Neural cell (in vitro differentiated cells): ENCODE results near the gene MSANTD2. TPM values are rescaled to one million over a fixed set of nuclear protein-coding genes. Genes with fewer than 3 reads are reported as not detected.

Experiments used
- H2AFZ ChIP-seq: fragments of 200-600, 300-800 bp; sonication (generic), shearing (Covaris generic); 2 replicates; pipeline ENCODE4 v1.6.0; 2014; ENCODE audit warnings: low read depth, mild to moderate bottlenecking, antibody characterized with exemption, low read length, moderate library complexity
- H3F3A ChIP-seq: fragments of 200-600 bp; shearing (Covaris generic); 2 replicates; pipeline ENCODE4 v1.6.1; 2016; ENCODE audit warnings: mild to moderate bottlenecking, moderate library complexity, mixed read lengths, antibody characterized with exemption, low read length; ENCODE audit not compliant: insufficient read depth, poor library complexity, severe bottlenecking
- H3K27ac ChIP-seq: fragments of 200-600, 300-800 bp; sonication (generic), shearing (Covaris generic); 2 replicates; pipeline ENCODE4 v1.5.1; 2014; ENCODE audit warnings: mild to moderate bottlenecking, low read length, moderate library complexity
- H3K27me3 ChIP-seq: fragments of 300-800, 200-600 bp; sonication (generic), shearing (Covaris generic); 2 replicates; pipeline ENCODE4 v1.6.0; 2014; ENCODE audit warnings: mild to moderate bottlenecking, low read depth, low read length, moderate library complexity; ENCODE audit not compliant: insufficient read depth
- H3K36me3 ChIP-seq: fragments of 300-800, 200-600 bp; sonication (generic), shearing (Covaris generic); 2 replicates; pipeline ENCODE4 v1.5.1; 2014; ENCODE audit warnings: mild to moderate bottlenecking, antibody characterized with exemption, low read length, moderate library complexity; ENCODE audit not compliant: insufficient read depth
- H3K4me2 ChIP-seq: fragments of 300-800, 200-600 bp; sonication (generic), shearing (Covaris generic); 2 replicates; pipeline ENCODE4 v1.6.0; 2014; ENCODE audit warnings: mild to moderate bottlenecking, low read length
- H3K4me3 ChIP-seq: fragments of 300-800, 200-600 bp; sonication (generic), shearing (Covaris generic); 2 replicates; pipeline ENCODE4 v1.5.1; 2014; ENCODE audit warnings: mild to moderate bottlenecking, low read length, moderate library complexity
- H3K79me2 ChIP-seq: fragments of 200-600 bp; shearing (Covaris generic); replicated peaks from 2 replicates; pipeline ENCODE4 v1.6.0; 2014; ENCODE audit warnings: mild to moderate bottlenecking, low read length, moderate library complexity; ENCODE audit not compliant: insufficient read depth
- H3K9ac ChIP-seq: fragments of 300-800, 200-600 bp; sonication (generic), shearing (Covaris generic); 2 replicates; pipeline ENCODE4 v1.6.1; 2016; ENCODE audit warnings: mild to moderate bottlenecking, low read length, mixed read lengths
- H3K9me2 ChIP-seq: fragments of 200-600 bp; shearing (Covaris generic); 2 replicates; pipeline ENCODE4 v1.6.1; 2016; ENCODE audit warnings: mild to moderate bottlenecking, low read length, mixed read lengths; ENCODE audit not compliant: insufficient read depth
- H3K9me3 ChIP-seq: fragments of 200-600, 300-800 bp; sonication (generic), shearing (Covaris generic); 2 replicates; pipeline ENCODE4 v1.6.1; 2016; ENCODE audit warnings: mild to moderate bottlenecking, mixed run types, low read length, moderate library complexity, mixed read lengths
- H4K20me1 ChIP-seq: fragments of 200-600 bp; shearing (Covaris generic); 2 replicates; pipeline ENCODE4 v1.6.1; 2016; ENCODE audit warnings: mild to moderate bottlenecking, mixed run types; ENCODE audit not compliant: insufficient read depth
- CTCF ChIP-seq: fragments of 450-650 bp; IDR thresholded peaks from 2 replicates; pipeline ENCODE4 v1.5.1; 2014; ENCODE audit warnings: antibody characterized with exemption, mild to moderate bottlenecking, moderate library complexity; ENCODE audit not compliant: poor library complexity, severe bottlenecking
- EP300 ChIP-seq: fragments of 450-650 bp; conservative IDR thresholded peaks from 2 replicates; pipeline ENCODE4 v1.6.1; 2014; ENCODE audit warnings: antibody characterized with exemption, mild to moderate bottlenecking, moderate library complexity; ENCODE audit not compliant: poor library complexity, severe bottlenecking
- EZH2 ChIP-seq: fragments of 200-600, 300-800 bp; shearing (Covaris generic), sonication (generic); IDR thresholded peaks from 2 replicates; pipeline ENCODE4 v1.6.1; 2014; ENCODE audit warnings: antibody characterized with exemption, low read length, borderline replicate concordance, mild to moderate bottlenecking; ENCODE audit not compliant: insufficient read depth, poor library complexity, severe bottlenecking
- MXI1 ChIP-seq: fragments of 450-650 bp; conservative IDR thresholded peaks from 2 replicates; pipeline ENCODE4 v1.6.1; 2014; ENCODE audit warnings: antibody characterized with exemption, mild to moderate bottlenecking; ENCODE audit not compliant: poor library complexity, severe bottlenecking
- POLR2AphosphoS5 ChIP-seq: IDR thresholded peaks from 2 replicates; pipeline ENCODE4 v1.6.1; 2012
- RAD21 ChIP-seq: fragments of 450-650 bp; conservative IDR thresholded peaks from 2 replicates; pipeline ENCODE4 v1.6.1; 2014; ENCODE audit warnings: antibody characterized with exemption, mild to moderate bottlenecking, moderate library complexity
- REST ChIP-seq: IDR thresholded peaks from 2 replicates; pipeline ENCODE4 v1.6.1; 2012; ENCODE audit warnings: borderline replicate concordance
- SMC3 ChIP-seq: fragments of 450-650 bp; conservative IDR thresholded peaks from 2 replicates; pipeline ENCODE4 v1.6.1; 2014; ENCODE audit warnings: antibody characterized with exemption, mild to moderate bottlenecking, moderate library complexity; ENCODE audit not compliant: poor library complexity
- TAF1 ChIP-seq: IDR thresholded peaks from 2 replicates; pipeline ENCODE4 v1.6.1; 2012; ENCODE audit warnings: low read depth
- polyA plus RNA-seq: library from polyadenylated mRNA; depleted of rRNA; stranded (reverse); fragments of >200 nt; gene quantifications from 2 replicates; pipeline ENCODE4 v1.2.3, GENCODE V29; 2014

MSANTD2 gene
- polyA plus RNA-seq, 1 donor from 2014 or later: 45.3 TPM

DNA sequence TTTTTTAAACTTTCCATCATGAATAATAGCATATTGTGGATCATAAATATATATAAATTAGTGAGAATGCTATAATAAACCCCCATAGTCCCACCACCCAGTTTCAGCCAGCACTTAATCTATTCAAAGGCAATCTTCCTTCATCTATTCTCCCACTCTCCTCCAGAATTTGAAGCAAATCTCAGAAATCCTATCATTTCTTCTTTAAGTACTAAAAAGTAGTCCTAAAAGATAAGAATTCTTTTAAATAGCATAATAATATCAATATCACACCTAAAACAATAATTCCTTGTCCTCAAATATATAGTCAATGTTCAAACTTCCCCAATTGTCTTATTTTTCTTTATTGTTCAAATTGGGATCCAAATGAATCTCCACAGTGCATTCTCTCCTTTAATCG lies 40.5 kb upstream of the MSANTD2 start:
- Histone ChIP-seq H4K20me1 (no peaks in the 10 kb centered on the region), H3K4me3 (no peak overlapping the region), H3K9ac (no peak overlapping the region), H3K9me2 (no peaks in the 10 kb centered on the region), H3K27me3 (peaks cover 73% of the 10 kb centered on the region), H3K27ac (no peak overlapping the region), H3K4me2 (no peak overlapping the region), H3F3A (no peaks in the 10 kb centered on the region), H3K79me2 (no peaks in the 10 kb centered on the region), H2AFZ (no peak overlapping the region), H3K36me3 (no peaks in the 10 kb centered on the region), H3K9me3 (no peaks in the 10 kb centered on the region)
- no peak for TF ChIP-seq TAF1
- no peak for TF ChIP-seq SMC3
- no peak for TF ChIP-seq RAD21
- no peak for TF ChIP-seq EZH2
- no peak for TF ChIP-seq REST

DNA sequence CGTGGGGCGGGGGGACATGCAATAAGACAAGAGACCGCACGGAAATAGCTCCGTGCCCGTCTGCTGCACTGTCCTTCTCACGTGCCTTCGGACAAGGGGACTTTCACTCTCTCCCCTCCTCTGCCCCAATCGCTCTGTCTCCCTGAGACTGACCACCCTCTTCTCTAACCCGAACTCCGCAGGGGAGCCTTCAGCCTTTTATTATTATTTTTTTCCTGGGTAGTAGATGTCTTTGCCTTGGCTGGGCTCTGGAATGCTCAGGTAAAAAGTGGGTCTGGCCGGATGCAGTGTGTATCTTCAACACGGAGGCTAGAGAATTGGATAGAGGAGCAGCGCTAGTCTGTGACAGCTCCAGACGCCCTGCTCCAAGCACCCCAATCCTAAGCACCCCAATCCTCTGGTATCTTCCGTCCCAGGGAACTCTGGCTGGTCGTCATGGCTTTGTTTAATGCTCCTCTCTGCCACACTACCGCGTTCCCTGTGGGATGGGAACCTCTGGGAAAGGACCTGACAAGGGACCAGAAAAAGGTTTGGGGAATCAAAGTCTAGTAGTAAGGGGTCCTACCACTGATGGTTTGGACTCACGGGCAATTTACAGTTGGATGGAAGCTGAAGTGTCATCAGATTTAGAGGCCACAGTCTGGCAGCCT lies 39.9 kb upstream of the MSANTD2 start:
- peak overlapping the region; percentile 57 for H3K9ac ChIP-seq
- H3K27ac ChIP-seq: no peak overlapping the region
- no peaks in the 10 kb centered on the region for H4K20me1 ChIP-seq

More for the DNA sequence above, 39.9 kb upstream of the MSANTD2 start:
- TF ChIP-seq RAD21 (no peak), TAF1 (no peak), POLR2AphosphoS5 (no peak), EP300 (no peak), SMC3 (no peak), REST (no peak), MXI1 (no peak), CTCF (no peak), EZH2 (no peak)
- Histone ChIP-seq H3K4me2 (no peak overlapping the region), H3F3A (no peaks in the 10 kb centered on the region), H2AFZ (peak overlapping the region; percentile 22), H3K9me2 (no peaks in the 10 kb centered on the region), H3K79me2 (no peaks in the 10 kb centered on the region), H3K4me3 (peak overlapping the region; percentile 67), H3K9me3 (no peaks in the 10 kb centered on the region), H3K36me3 (no peaks in the 10 kb centered on the region), H3K27me3 (peaks cover 70% of the 10 kb centered on the region)
